Nephron progenitor cell (in vitro differentiated cells): Measurements from ENCODE around the gene ZNF264.

Experiments used
- DNase-seq: peaks from one replicate; pipeline ENCODE4 v3.0.0; 2021
- H3K27ac Mint-ChIP-seq: 2 replicates; pipeline ENCODE4 v1.8.0; 2021; ENCODE audit warnings: mild to moderate bottlenecking, moderate library complexity, mixed read lengths
- H3K27me3 Mint-ChIP-seq: 2 replicates; pipeline ENCODE4 v1.8.0; 2021; ENCODE audit warnings: mild to moderate bottlenecking, low read depth, mixed read lengths; ENCODE audit not compliant: poor library complexity
- H3K36me3 Mint-ChIP-seq: 2 replicates; pipeline ENCODE4 v1.8.0; 2021; ENCODE audit warnings: low read depth, mixed read lengths
- H3K4me1 Mint-ChIP-seq: 2 replicates; pipeline ENCODE4 v1.8.0; 2021; ENCODE audit warnings: mixed read lengths
- H3K4me3 Mint-ChIP-seq: 2 replicates; pipeline ENCODE4 v1.8.0; 2021; ENCODE audit warnings: mild to moderate bottlenecking, moderate library complexity, mixed read lengths
- H3K9me3 Mint-ChIP-seq: 2 replicates; pipeline ENCODE4 v1.8.0; 2021; ENCODE audit warnings: mild to moderate bottlenecking, moderate library complexity, mixed read lengths
- CTCF ChIP-seq: fragments of 200-600 bp; sonication (generic); IDR thresholded peaks from 2 replicates; pipeline ENCODE4 v1.5.0; 2021; ENCODE audit warnings: antibody characterized with exemption

Gene ZNF264

DNA sequence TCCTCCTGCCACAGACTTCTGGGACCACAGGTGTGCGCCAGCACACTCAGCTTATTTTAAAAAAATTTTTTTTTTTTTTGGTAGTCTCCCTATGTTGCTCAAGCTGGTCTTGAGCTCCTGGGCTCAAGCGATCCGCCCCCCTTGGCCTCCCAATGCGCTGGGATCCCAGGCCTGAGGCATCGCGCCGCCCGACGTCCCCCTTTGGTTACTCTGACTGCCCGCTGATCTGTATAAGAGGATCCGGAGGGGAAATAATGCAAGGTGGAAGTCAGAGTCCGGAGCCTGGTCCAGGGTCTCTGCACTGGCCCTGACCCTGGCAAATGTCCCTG, 48.6 kb downstream of the ZNF264 start:
- peak overlapping the region; percentile 93 for H3K4me3 Mint-ChIP-seq
- peak overlapping the region; percentile 98 for H3K27ac Mint-ChIP-seq
- DNase-seq: no peak
- peaks cover 19% of the 10 kb centered on the region for H3K27me3 Mint-ChIP-seq
- peaks cover 3% of the 10 kb centered on the region for H3K9me3 Mint-ChIP-seq
- no peak for TF ChIP-seq CTCF
- H3K4me1 Mint-ChIP-seq: peaks cover 16% of the 10 kb centered on the region
- peaks cover 13% of the 10 kb centered on the region for H3K36me3 Mint-ChIP-seq

GRCh38 chr19:57240311-57241090, 49.2 kb downstream of the ZNF264 start, which contains the start of gene ZNF805:
TSS of gene ZNF805 (plus strand) at chr19:57240632. CDS start at chr19:57240892, 260 bp downstream.
- Mint-ChIP-seq H3K27me3 (peaks cover 15% of the 10 kb centered on the region), H3K9me3 (peaks cover 3% of the 10 kb centered on the region), H3K4me1 (peaks cover 16% of the 10 kb centered on the region), H3K27ac (peak within 1 kb of the TSS; percentile 98), H3K36me3 (peaks cover 18% of the 10 kb centered on the region), H3K4me3 (peak within 1 kb of the TSS; percentile 93)
- peak; percentile 94 for DNase-seq
- no peak for TF ChIP-seq CTCF

GRCh38 chr19:57241176-57241575, 49.9 kb downstream of the ZNF264 start:
- TF ChIP-seq CTCF: no peak
- peak overlapping the region; percentile 41 for H3K27ac Mint-ChIP-seq
- peaks cover 3% of the 10 kb centered on the region for H3K9me3 Mint-ChIP-seq
- peaks cover 16% of the 10 kb centered on the region for H3K4me1 Mint-ChIP-seq
- peaks cover 11% of the 10 kb centered on the region for H3K27me3 Mint-ChIP-seq
- peak overlapping the region; percentile 93 for H3K4me3 Mint-ChIP-seq
- DNase-seq: no peak
- H3K36me3 Mint-ChIP-seq: peaks cover 22% of the 10 kb centered on the region

- Mint-ChIP-seq H3K4me3 (no peak overlapping the region), H3K27ac (peak overlapping the region; percentile 29)
- no peak for DNase-seq
Measured at GRCh38 chr19:57242821-57243220, 51.5 kb downstream of the ZNF264 start.

GRCh38 chr19:57244513-57244912, 53.2 kb downstream of the ZNF264 start:
- Mint-ChIP-seq H3K36me3 (peaks cover 28% of the 10 kb centered on the region), H3K27ac (peak overlapping the region; percentile 85), H3K9me3 (peaks cover 3% of the 10 kb centered on the region), H3K4me1 (peaks cover 16% of the 10 kb centered on the region), H3K27me3 (no peaks in the 10 kb centered on the region), H3K4me3 (no peak overlapping the region)
- no peak for DNase-seq
- no peak for TF ChIP-seq CTCF

More at GRCh38 chr19:57242821-57243220, 51.5 kb downstream of the ZNF264 start:
- TF ChIP-seq CTCF: no peak
- peaks cover 3% of the 10 kb centered on the region for H3K27me3 Mint-ChIP-seq
- H3K36me3 Mint-ChIP-seq: peaks cover 28% of the 10 kb centered on the region
- H3K9me3 Mint-ChIP-seq: peaks cover 3% of the 10 kb centered on the region
- H3K4me1 Mint-ChIP-seq: peaks cover 16% of the 10 kb centered on the region

GRCh38 chr19:57245066-57245465, 53.8 kb downstream of the ZNF264 start:
- no peak overlapping the region for H3K4me3 Mint-ChIP-seq

More at GRCh38 chr19:57245066-57245465, 53.8 kb downstream of the ZNF264 start:
- peak overlapping the region; percentile 85 for H3K27ac Mint-ChIP-seq
- peaks cover 13% of the 10 kb centered on the region for H3K4me1 Mint-ChIP-seq
- H3K27me3 Mint-ChIP-seq: no peaks in the 10 kb centered on the region
- no peak for TF ChIP-seq CTCF
- DNase-seq: no peak
- peaks cover 2% of the 10 kb centered on the region for H3K9me3 Mint-ChIP-seq
- H3K36me3 Mint-ChIP-seq: peaks cover 31% of the 10 kb centered on the region
